HCT116 (cell line): ENCODE data around the gene USPL1. TPM values are rescaled to one million over a fixed set of nuclear protein-coding genes. Genes with fewer than 3 reads are reported as not detected.
"Not testable (repeated sequence)": the region's sequence is repeated elsewhere in the genome, so short reads cannot be mapped to it uniquely, and the experiment has no call there.

Source experiments
- ATAC-seq: fragments of 200-7000 bp; cut with Tn5 transposase; 2 replicates; pipeline ENCODE4 v1.9.1; 2020; ENCODE audit warnings: mild to moderate bottlenecking, moderate library complexity
- BruUV-seq: library from RNA; stranded (reverse); fragments of 400-500 nt; replicated peaks from 2 replicates; lab custom pipeline; 2021; lab: Mats Ljungman, UMichigan
- CTCF ChIA-PET: fragments of 300-600 bp; sonication (Branson Sonifier 250); formaldehyde crosslinking; loops from one replicate; lab custom pipeline; 2021; ENCODE audit warnings: antibody characterized with exemption; lab: Charles Lee
- POLR2A ChIA-PET: fragments of 300-600, 350-600 bp; sonication (Branson Sonifier 250); formaldehyde crosslinking; loops from one replicate; lab custom pipeline; 2021; ENCODE audit warnings: antibody characterized with exemption; lab: Charles Lee
- RAD21 ChIA-PET, 2 experiments: fragments of 300-600 bp; sonication (Branson Sonifier 250); formaldehyde crosslinking; loops; one replicate each; lab custom pipeline; 2023; ENCODE audit warnings: low total read pairs in 2 of 2; ENCODE audit not compliant: uncharacterized antibody in 2 of 2, unreplicated experiment in 2 of 2, low non-redundant PET in 1 of 2; lab: Charles Lee
- DNase-seq: peaks from one replicate; pipeline ENCODE4 v3.0.0-alpha.2; 2010; ENCODE audit warnings: low read depth, low spot score
- H2AFZ ChIP-seq: fragments of 200-600 bp; shearing (Covaris generic), sonication (generic); 2 replicates; pipeline ENCODE4 v1.6.1; 2017; ENCODE audit warnings: low read depth, mixed run types, mixed read lengths, antibody characterized with exemption, low read length; ENCODE audit not compliant: poor library complexity, severe bottlenecking
- H3K27ac ChIP-seq: 2 replicates; pipeline ENCODE4 v1.5.1; 2012; ENCODE audit warnings: low read depth, low read length
- H3K27me3 ChIP-seq: fragments of 200-600 bp; sonication (generic); 2 replicates; pipeline ENCODE4 v1.6.1; 2016; ENCODE audit warnings: mixed run types, low read length, mixed read lengths; ENCODE audit not compliant: insufficient read depth
- H3K36me3 ChIP-seq, 2 experiments: fragments of 200-500 bp in 1 of 2; fragments of 200-600 bp in 1 of 2; sonication (Bioruptor generic) in 1 of 2; sonication (generic) in 1 of 2; 2 replicates each; pipeline versions ENCODE4 v1.5.1 to v1.6.1; 2014 to 2016; ENCODE audit warnings: low read length in 2 of 2, inconsistent platforms in 1 of 2, mixed read lengths in 1 of 2, mixed run types in 1 of 2; ENCODE audit not compliant: insufficient read depth in 2 of 2, control insufficient read depth in 1 of 2
- H3K4me1 ChIP-seq, 2 experiments: fragments of 200-600 bp in 1 of 2; sonication (generic) in 1 of 2; 2 replicates each; pipeline versions ENCODE4 v1.5.1 to v1.6.1; 2012 to 2017; ENCODE audit warnings: low read length in 2 of 2, inconsistent platforms in 1 of 2, mild to moderate bottlenecking in 1 of 2, mixed read lengths in 1 of 2, mixed run types in 1 of 2, moderate library complexity in 1 of 2; ENCODE audit not compliant: insufficient read depth in 2 of 2, control insufficient read depth in 1 of 2
- H3K4me2 ChIP-seq: fragments of 200-600 bp; sonication (generic); 2 replicates; pipeline ENCODE4 v1.6.1; 2017; ENCODE audit warnings: mixed run types, low read length, mixed read lengths
- H3K4me3 ChIP-seq, 2 experiments: fragments of 200-600 bp in 1 of 2; sonication (generic) in 1 of 2; replicated peaks in 1 of 2; 2 replicates each; pipeline ENCODE4 v1.5.1; 2011 to 2016; ENCODE audit warnings: low read length in 2 of 2, control low read depth in 1 of 2, low read depth in 1 of 2, mild to moderate bottlenecking in 1 of 2, mixed read lengths in 1 of 2, mixed run types in 1 of 2
- H3K79me2 ChIP-seq: fragments of 200-600 bp; sonication (generic); 2 replicates; pipeline ENCODE4 v1.6.1; 2017; ENCODE audit warnings: mild to moderate bottlenecking, mixed run types, low read length, moderate library complexity, mixed read lengths; ENCODE audit not compliant: insufficient read depth
- H3K9ac ChIP-seq: fragments of 200-600 bp; sonication (generic); 2 replicates; pipeline ENCODE4 v1.6.1; 2016; ENCODE audit warnings: low read length, mixed read lengths
- H3K9me2 ChIP-seq: fragments of 200-600 bp; sonication (generic), shearing (Covaris generic); 2 replicates; pipeline ENCODE4 v1.6.1; 2017; ENCODE audit warnings: mixed run types, mild to moderate bottlenecking, moderate library complexity; ENCODE audit not compliant: insufficient read depth
- H3K9me3 ChIP-seq, 2 experiments: fragments of 200-500 bp in 1 of 2; fragments of 200-600 bp in 1 of 2; sonication (Bioruptor generic) in 1 of 2; sonication (generic) in 1 of 2; 2 replicates each; pipeline ENCODE4 v1.6.1; 2014 to 2017; ENCODE audit warnings: low read length in 2 of 2, mixed read lengths in 2 of 2, inconsistent platforms in 1 of 2, low read depth in 1 of 2, mild to moderate bottlenecking in 1 of 2, mixed run types in 1 of 2, moderate library complexity in 1 of 2; ENCODE audit not compliant: control insufficient read depth in 1 of 2, insufficient read depth in 1 of 2
- H4K20me1 ChIP-seq: fragments of 200-600 bp; sonication (generic), shearing (Covaris generic); 2 replicates; pipeline ENCODE4 v1.6.1; 2017; ENCODE audit warnings: mixed run types, mild to moderate bottlenecking, moderate library complexity; ENCODE audit not compliant: insufficient read depth
- CEBPB ChIP-seq: IDR thresholded peaks from 2 replicates; pipeline ENCODE4 v1.6.1; 2012; ENCODE audit warnings: low read depth
- EGR1 ChIP-seq: IDR thresholded peaks from 2 replicates; pipeline ENCODE4 v1.6.1; 2012; ENCODE audit warnings: low read depth
- ELF1 ChIP-seq: IDR thresholded peaks from 2 replicates; pipeline ENCODE4 v1.6.1; 2012; ENCODE audit warnings: low read depth, borderline replicate concordance
- FOSL1 ChIP-seq: IDR thresholded peaks from 2 replicates; pipeline ENCODE4 v1.6.1; 2012; ENCODE audit warnings: low read depth
- JUND ChIP-seq: IDR thresholded peaks from 2 replicates; pipeline ENCODE4 v1.6.1; 2012
- POLR2A ChIP-seq: IDR thresholded peaks from 2 replicates; pipeline ENCODE4 v1.7.0; 2011; ENCODE audit warnings: borderline replicate concordance; ENCODE audit not compliant: insufficient read depth, insufficient read length; ENCODE audit errors: extremely low read depth
- POLR2AphosphoS5 ChIP-seq: IDR thresholded peaks from 2 replicates; pipeline ENCODE4 v1.6.1; 2011; ENCODE audit warnings: mild to moderate bottlenecking, low read depth, low read length, moderate library complexity
- SIN3A ChIP-seq: IDR thresholded peaks from 2 replicates; pipeline ENCODE4 v1.6.1; 2012; ENCODE audit warnings: low read depth
- SP1 ChIP-seq: IDR thresholded peaks from 2 replicates; pipeline ENCODE4 v1.6.1; 2012; ENCODE audit warnings: low read depth
- SRF ChIP-seq: IDR thresholded peaks from 2 replicates; pipeline ENCODE4 v1.6.1; 2012; ENCODE audit warnings: low read depth
- YY1 ChIP-seq: IDR thresholded peaks from 2 replicates; pipeline ENCODE4 v1.6.1; 2011; ENCODE audit warnings: low read length, low read depth, moderate library complexity, mild to moderate bottlenecking; ENCODE audit not compliant: insufficient replicate concordance; ENCODE audit errors: extremely low read depth
- ZNF274 ChIP-seq: fragments of 200-500 bp; sonication (Bioruptor generic); IDR thresholded peaks from 2 replicates; pipeline ENCODE4 v1.6.1; 2014; ENCODE audit warnings: mild to moderate bottlenecking, low read depth, low read length, inconsistent platforms
- intact Hi-C: fragments of 100-400 bp; cut with micrococcal nuclease; formaldehyde crosslinking; loops from 2 replicates; pipeline ENCODE4 v1.10.0; 2022
- total RNA-seq: library from RNA; stranded (reverse); gene quantifications from one replicate; pipeline ENCODE4 v1.2.1, GENCODE V29; 2021; ENCODE audit not compliant: unreplicated experiment
- TF ChIP-seq, protein P1 (sequence below): IDR thresholded peaks from 2 replicates; pipeline ENCODE4 v1.6.1; 2011; ENCODE audit warnings: mild to moderate bottlenecking, low read length, moderate library complexity; ENCODE audit not compliant: insufficient replicate concordance; ENCODE audit errors: extremely low read depth
- TF ChIP-seq, protein P2 (sequence below), 3 experiments: fragments of 200-600 bp in 1 of 3; sonication (generic) in 1 of 3; IDR thresholded peaks in 2 of 3; conservative IDR thresholded peaks in 1 of 3; 2 replicates each; pipeline ENCODE4 v1.5.1; 2012 to 2017; ENCODE audit warnings: low read depth in 2 of 3, low read length in 2 of 3, antibody characterized with exemption in 1 of 3, borderline replicate concordance in 1 of 3, control low read depth in 1 of 3, mild to moderate bottlenecking in 1 of 3, mixed read lengths in 1 of 3, mixed run types in 1 of 3, moderate library complexity in 1 of 3; ENCODE audit not compliant: insufficient read depth in 1 of 3
- TF ChIP-seq, protein P3 (sequence below): IDR thresholded peaks from 2 replicates; pipeline ENCODE4 v1.6.1; 2012; ENCODE audit warnings: low read depth

The USPL1 gene
- total RNA-seq, 1 experiment from 2014 or later, result 19.7 TPM

DNA sequence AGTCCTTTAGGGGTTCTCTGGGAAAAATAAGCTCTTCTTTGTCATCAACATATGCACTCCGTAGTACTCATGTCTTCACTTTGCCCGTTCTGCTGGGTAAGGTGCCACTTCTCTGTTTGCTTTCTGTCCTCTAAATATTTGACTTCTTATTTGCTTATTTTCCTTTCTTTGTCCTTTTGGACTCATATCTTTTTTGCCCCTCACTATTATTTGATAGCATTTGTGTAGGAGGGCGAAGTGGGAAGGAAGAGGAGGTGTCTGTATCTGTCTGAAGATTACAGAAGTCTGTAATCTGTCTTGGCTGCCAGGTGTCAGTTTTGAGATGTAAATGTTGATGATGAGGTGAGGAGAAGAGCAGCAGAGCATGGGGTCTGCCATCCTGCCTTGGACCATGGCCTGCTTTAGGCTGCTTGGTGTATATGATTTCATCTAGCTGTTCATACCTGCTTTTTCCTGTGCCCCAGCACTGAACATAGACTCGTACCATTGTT is 30.8 kb downstream of the USPL1 start:
- CTCF ChIA-PET, result no interaction called here
- ATAC-seq, result no peak
- H3K9ac ChIP-seq, result no peak overlapping the region
- peaks cover 76% of the 10 kb centered on the region for H3K79me2 ChIP-seq
- H4K20me1 ChIP-seq, result peaks cover 19% of the 10 kb centered on the region; the same call in 1 of the 2 replicates
- no peak overlapping the region for H3K27ac ChIP-seq
- no peak overlapping the region for H3K4me3 ChIP-seq
- H3K9me3 ChIP-seq, result no peaks in the 10 kb centered on the region
- H3K4me2 ChIP-seq, result no peak overlapping the region
- DNase-seq, result no peak
- RAD21 ChIA-PET, result no interaction called here
- intact Hi-C loops, result no loop called here
- TF ChIP-seq, protein P1, sequence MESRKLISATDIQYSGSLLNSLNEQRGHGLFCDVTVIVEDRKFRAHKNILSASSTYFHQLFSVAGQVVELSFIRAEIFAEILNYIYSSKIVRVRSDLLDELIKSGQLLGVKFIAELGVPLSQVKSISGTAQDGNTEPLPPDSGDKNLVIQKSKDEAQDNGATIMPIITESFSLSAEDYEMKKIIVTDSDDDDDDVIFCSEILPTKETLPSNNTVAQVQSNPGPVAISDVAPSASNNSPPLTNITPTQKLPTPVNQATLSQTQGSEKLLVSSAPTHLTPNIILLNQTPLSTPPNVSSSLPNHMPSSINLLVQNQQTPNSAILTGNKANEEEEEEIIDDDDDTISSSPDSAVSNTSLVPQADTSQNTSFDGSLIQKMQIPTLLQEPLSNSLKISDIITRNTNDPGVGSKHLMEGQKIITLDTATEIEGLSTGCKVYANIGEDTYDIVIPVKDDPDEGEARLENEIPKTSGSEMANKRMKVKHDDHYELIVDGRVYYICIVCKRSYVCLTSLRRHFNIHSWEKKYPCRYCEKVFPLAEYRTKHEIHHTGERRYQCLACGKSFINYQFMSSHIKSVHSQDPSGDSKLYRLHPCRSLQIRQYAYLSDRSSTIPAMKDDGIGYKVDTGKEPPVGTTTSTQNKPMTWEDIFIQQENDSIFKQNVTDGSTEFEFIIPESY, result no peak
- TF ChIP-seq CEBPB, result no peak
- no peak for TF ChIP-seq SP1
- TF ChIP-seq, protein P2, sequence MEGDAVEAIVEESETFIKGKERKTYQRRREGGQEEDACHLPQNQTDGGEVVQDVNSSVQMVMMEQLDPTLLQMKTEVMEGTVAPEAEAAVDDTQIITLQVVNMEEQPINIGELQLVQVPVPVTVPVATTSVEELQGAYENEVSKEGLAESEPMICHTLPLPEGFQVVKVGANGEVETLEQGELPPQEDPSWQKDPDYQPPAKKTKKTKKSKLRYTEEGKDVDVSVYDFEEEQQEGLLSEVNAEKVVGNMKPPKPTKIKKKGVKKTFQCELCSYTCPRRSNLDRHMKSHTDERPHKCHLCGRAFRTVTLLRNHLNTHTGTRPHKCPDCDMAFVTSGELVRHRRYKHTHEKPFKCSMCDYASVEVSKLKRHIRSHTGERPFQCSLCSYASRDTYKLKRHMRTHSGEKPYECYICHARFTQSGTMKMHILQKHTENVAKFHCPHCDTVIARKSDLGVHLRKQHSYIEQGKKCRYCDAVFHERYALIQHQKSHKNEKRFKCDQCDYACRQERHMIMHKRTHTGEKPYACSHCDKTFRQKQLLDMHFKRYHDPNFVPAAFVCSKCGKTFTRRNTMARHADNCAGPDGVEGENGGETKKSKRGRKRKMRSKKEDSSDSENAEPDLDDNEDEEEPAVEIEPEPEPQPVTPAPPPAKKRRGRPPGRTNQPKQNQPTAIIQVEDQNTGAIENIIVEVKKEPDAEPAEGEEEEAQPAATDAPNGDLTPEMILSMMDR (IDR thresholded peaks at IDR 0.05 in 2 of 3, conservative IDR thresholded peaks at IDR 0.05 in 1 of 3; ENCODE audit: borderline replicate concordance in 1 of 3, insufficient read depth in 1 of 3, low read depth in 2 of 3, low read length in 2 of 3), result no peak
- TF ChIP-seq POLR2AphosphoS5, result no peak
- TF ChIP-seq YY1, result no peak
- TF ChIP-seq ZNF274, result no peak
- TF ChIP-seq SRF, result no peak
- TF ChIP-seq, protein P3, sequence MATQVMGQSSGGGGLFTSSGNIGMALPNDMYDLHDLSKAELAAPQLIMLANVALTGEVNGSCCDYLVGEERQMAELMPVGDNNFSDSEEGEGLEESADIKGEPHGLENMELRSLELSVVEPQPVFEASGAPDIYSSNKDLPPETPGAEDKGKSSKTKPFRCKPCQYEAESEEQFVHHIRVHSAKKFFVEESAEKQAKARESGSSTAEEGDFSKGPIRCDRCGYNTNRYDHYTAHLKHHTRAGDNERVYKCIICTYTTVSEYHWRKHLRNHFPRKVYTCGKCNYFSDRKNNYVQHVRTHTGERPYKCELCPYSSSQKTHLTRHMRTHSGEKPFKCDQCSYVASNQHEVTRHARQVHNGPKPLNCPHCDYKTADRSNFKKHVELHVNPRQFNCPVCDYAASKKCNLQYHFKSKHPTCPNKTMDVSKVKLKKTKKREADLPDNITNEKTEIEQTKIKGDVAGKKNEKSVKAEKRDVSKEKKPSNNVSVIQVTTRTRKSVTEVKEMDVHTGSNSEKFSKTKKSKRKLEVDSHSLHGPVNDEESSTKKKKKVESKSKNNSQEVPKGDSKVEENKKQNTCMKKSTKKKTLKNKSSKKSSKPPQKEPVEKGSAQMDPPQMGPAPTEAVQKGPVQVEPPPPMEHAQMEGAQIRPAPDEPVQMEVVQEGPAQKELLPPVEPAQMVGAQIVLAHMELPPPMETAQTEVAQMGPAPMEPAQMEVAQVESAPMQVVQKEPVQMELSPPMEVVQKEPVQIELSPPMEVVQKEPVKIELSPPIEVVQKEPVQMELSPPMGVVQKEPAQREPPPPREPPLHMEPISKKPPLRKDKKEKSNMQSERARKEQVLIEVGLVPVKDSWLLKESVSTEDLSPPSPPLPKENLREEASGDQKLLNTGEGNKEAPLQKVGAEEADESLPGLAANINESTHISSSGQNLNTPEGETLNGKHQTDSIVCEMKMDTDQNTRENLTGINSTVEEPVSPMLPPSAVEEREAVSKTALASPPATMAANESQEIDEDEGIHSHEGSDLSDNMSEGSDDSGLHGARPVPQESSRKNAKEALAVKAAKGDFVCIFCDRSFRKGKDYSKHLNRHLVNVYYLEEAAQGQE, result no peak
- TF ChIP-seq POLR2A, result no peak
- no peak for TF ChIP-seq SIN3A
- no peak for TF ChIP-seq ELF1
- no peak for TF ChIP-seq EGR1
- no peak for TF ChIP-seq FOSL1
- no peak for TF ChIP-seq JUND
- H3K4me1 ChIP-seq, result no peaks in the 10 kb centered on the region
- H3K9me2 ChIP-seq, result no peaks in the 10 kb centered on the region
- peaks cover 32 to 37% of the 10 kb centered on the region in 2 experiments for H3K36me3 ChIP-seq
- no TSS peak for BruUV-seq
- H3K27me3 ChIP-seq, result no peaks in the 10 kb centered on the region
- POLR2A ChIA-PET, result no interaction called here
- no peak overlapping the region for H2AFZ ChIP-seq

DNA sequence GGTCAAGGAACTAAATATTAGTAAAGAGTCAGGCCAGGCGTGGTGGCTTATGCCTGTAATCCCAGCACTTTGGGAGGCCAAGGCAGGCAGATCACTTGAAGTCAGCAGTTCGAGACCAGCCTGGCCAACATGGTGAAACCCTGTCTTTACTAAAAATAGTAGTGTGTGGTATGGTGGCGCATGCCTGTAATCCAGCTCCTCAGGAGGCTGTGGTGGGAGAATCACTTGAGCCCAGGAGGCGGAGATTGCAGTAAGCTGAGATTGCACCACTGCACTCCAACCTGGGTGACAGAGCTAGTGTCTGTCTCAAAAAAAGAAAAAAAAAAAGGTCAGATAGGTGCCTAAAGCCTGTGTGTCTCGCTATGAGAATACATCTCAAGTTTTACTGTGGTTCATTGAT is 33.9 kb downstream of the USPL1 start:
- Histone ChIP-seq H4K20me1 (peaks cover 11% of the 10 kb centered on the region; the same call in 1 of the 2 replicates), H3K36me3 (peaks cover 40 to 44% of the 10 kb centered on the region in 2 experiments), H3K79me2 (peaks cover 72% of the 10 kb centered on the region)
- H3K4me3 ChIP-seq, H3K9me2 ChIP-seq, DNase-seq, POLR2A ChIA-PET, H3K4me2 ChIP-seq, RAD21 ChIA-PET, H2AFZ ChIP-seq, H3K9ac ChIP-seq, H3K27ac ChIP-seq, CTCF ChIA-PET, BruUV-seq, intact Hi-C loops, H3K27me3 ChIP-seq, H3K4me1 ChIP-seq, ATAC-seq, H3K9me3 ChIP-seq: not testable (repeated sequence)
